ENCODE data around the gene RAB27B. TPM values are rescaled to one million over a fixed set of nuclear protein-coding genes. Genes with fewer than 3 reads are reported as not detected.

RAB27B gene
- total and polyA plus RNA-seq, 10 donors, result 0.26 to 6.6 (median 3.4) TPM

DNA sequence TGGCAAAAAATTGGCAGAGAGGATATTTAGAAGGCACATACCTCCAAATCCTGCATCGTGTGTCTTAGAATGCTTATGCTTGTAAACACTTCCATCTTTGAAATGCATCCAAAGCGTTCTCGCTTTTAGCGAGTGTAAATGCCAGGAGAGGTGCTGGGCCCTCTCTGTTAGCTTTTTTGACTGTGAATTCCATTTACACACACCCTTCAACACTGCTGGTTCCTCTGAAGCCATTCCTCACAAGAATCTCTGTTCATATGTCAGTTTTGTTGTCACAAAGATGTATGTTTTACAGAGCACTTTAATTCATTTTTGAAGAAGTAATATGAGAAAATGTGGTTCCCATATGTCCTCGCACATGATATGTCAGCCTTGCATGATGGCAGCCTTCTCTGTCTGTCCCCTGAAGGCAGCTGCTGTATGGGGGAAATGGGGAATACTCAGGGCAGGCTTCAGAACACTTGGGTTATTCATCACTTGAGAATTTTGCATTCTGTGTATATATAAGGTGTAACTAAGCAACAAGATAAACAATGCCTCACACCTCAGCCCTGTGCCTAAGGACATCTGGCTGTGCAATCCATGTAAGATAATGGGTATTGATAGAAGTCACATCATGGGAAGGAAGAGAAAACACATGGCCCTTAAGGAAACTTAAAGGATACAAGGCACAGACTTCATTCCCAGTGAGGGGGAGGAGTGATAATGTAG lies 52.3 kb downstream of the RAB27B start:
- no peak for DNase-seq
- no peaks in the 10 kb centered on the region for H3K4me1 ChIP-seq
- 61 to 91% (median 82%) methylated on average over 5 of the region's 5 CpGs for WGBS, 5 donors
- TF ChIP-seq, protein P1, sequence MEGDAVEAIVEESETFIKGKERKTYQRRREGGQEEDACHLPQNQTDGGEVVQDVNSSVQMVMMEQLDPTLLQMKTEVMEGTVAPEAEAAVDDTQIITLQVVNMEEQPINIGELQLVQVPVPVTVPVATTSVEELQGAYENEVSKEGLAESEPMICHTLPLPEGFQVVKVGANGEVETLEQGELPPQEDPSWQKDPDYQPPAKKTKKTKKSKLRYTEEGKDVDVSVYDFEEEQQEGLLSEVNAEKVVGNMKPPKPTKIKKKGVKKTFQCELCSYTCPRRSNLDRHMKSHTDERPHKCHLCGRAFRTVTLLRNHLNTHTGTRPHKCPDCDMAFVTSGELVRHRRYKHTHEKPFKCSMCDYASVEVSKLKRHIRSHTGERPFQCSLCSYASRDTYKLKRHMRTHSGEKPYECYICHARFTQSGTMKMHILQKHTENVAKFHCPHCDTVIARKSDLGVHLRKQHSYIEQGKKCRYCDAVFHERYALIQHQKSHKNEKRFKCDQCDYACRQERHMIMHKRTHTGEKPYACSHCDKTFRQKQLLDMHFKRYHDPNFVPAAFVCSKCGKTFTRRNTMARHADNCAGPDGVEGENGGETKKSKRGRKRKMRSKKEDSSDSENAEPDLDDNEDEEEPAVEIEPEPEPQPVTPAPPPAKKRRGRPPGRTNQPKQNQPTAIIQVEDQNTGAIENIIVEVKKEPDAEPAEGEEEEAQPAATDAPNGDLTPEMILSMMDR (IDR thresholded peaks at IDR 0.05 in 8 of 11, conservative IDR thresholded peaks at IDR 0.05 in 3 of 11), result no peak
- TF ChIP-seq POLR2A (IDR thresholded peaks at IDR 0.05) (no peak), POLR2AphosphoS5 (IDR thresholded peaks at IDR 0.05) (no peak)
- intact Hi-C loops (cut with DNase I; ENCODE audit: low total_unique reads), result no loop called here
- H3K36me3 ChIP-seq, result no peaks in the 10 kb centered on the region
- H3K27me3 ChIP-seq (replicated peaks in 1 of 7), result no peaks in the 10 kb centered on the region
- H3K9me3 ChIP-seq, result no peaks in the 10 kb centered on the region
- H3K4me3 ChIP-seq, result no peak overlapping the region
- no peak overlapping the region for H3K27ac ChIP-seq

DNA sequence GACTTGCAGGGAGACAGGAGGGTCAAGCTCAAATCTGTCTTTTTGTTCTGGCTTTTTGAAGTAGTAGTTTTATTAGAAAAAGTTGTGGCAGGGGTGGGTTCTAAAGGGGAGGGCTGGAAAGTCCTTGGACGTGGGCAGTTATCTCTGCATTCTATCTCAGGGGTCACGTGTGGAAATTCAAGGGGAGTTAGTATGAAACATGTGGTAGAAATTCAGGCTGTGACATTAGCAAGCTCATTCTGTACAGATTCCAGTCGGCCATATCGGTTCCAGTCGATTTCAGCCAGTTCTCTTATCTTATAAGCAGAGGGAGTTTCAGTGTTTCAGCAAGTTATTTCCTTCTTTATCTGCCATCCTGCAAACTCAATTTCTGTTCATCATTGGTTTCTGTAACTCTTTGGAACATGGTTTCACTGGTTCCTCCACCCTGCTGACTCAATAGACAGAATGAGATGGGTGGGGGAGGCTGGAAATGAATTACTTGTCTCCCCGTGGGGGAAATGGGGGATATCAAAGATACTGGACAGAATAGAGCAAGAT lies 53.0 kb downstream of the RAB27B start:
- no peaks in the 10 kb centered on the region for H3K9me3 ChIP-seq
- H3K4me1 ChIP-seq, result no peaks in the 10 kb centered on the region
- no peaks in the 10 kb centered on the region for H3K36me3 ChIP-seq
- no peak for DNase-seq
- no peaks in the 10 kb centered on the region for H3K27me3 ChIP-seq (replicated peaks in 1 of 7)
- TF ChIP-seq POLR2A (IDR thresholded peaks at IDR 0.05), result no peak
- TF ChIP-seq, protein P1 (IDR thresholded peaks at IDR 0.05 in 8 of 11, conservative IDR thresholded peaks at IDR 0.05 in 3 of 11), result no peak
- no peak for TF ChIP-seq POLR2AphosphoS5 (IDR thresholded peaks at IDR 0.05)
- intact Hi-C loops (cut with DNase I; ENCODE audit: low total_unique reads), result no loop called here
- WGBS, 5 donors, result 81 to 88% (median 87%) methylated on average over 6 of the region's 6 CpGs
- no peak overlapping the region for H3K27ac ChIP-seq
- no peak overlapping the region for H3K4me3 ChIP-seq

DNA sequence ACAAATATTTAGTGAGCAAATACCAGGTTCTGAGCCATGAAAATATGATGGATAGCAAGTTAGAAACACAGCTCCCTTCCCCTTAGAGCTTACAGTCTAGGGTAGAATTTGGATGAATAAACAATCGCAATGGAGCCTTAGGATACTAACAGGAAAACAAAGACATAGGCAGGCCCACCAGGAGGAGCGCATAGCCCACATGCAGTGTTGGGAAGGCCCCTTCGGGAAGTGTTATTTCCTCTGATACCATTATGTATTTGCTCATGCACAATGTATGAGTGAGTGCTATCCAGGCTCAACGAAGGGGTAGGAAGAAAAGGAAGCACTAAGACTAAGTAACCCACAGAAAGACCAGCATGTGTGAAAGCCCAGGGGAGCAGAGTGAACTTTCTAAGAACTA lies 54.0 kb downstream of the RAB27B start:
- Histone ChIP-seq H3K9me3 (no peaks in the 10 kb centered on the region), H3K27ac (no peak overlapping the region), H3K4me3 (no peak overlapping the region), H3K4me1 (no peaks in the 10 kb centered on the region), H3K36me3 (no peaks in the 10 kb centered on the region), H3K27me3 (replicated peaks in 1 of 7) (no peaks in the 10 kb centered on the region)
- no peak for TF ChIP-seq POLR2A (IDR thresholded peaks at IDR 0.05)
- TF ChIP-seq, protein P1 (IDR thresholded peaks at IDR 0.05 in 8 of 11, conservative IDR thresholded peaks at IDR 0.05 in 3 of 11), result no peak
- no peak for TF ChIP-seq POLR2AphosphoS5 (IDR thresholded peaks at IDR 0.05)
- WGBS, 5 donors, result 72 to 81% (median 78%) methylated on average over 4 of the region's 4 CpGs
- intact Hi-C loops (cut with DNase I; ENCODE audit: low total_unique reads), result no loop called here
- DNase-seq, result no peak

DNA sequence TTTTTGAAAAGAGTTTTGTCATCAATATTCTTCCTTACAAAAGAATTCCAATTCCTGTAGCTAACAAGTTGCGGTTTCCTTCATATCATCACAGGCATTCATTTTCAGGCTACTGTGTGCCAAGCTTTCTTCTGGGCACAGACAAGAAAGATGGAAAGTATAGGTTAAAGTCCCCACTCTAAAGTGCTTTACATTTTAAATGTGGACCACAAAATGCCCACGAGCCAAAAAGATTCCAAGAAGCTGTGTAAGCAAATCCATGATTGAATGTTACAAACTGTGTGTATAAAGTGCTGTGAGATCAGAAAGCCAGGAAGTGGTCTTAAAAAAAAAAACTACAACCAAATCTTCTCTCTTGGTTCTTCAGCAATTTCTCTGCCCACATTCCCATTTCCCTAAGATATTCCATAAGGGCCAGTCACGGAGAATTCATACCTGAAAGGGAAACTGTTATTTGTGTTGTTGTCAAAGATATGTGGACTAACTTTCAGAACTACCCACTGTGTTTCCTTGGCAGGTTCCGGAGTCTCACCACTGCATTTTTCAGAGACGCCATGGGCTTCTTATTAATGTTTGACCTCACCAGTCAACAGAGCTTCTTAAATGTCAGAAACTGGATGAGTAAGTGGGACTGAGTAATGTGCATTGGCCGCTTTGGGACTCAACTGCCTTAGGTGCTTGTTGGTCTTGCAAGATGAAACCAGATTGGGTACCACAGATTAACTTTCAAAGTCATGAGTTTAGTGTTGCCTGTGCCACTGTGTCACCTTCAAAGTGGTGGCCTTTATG lies 55.7 kb downstream of the RAB27B start:
- no peaks in the 10 kb centered on the region for H3K4me1 ChIP-seq
- H3K9me3 ChIP-seq, result no peaks in the 10 kb centered on the region
- intact Hi-C loops (cut with DNase I; ENCODE audit: low total_unique reads), result no loop called here
- no peaks in the 10 kb centered on the region for H3K36me3 ChIP-seq
- TF ChIP-seq POLR2A (IDR thresholded peaks at IDR 0.05) (no peak), POLR2AphosphoS5 (IDR thresholded peaks at IDR 0.05) (no peak)
- TF ChIP-seq, protein P1 (IDR thresholded peaks at IDR 0.05 in 8 of 11, conservative IDR thresholded peaks at IDR 0.05 in 3 of 11), result no peak
- no peak overlapping the region for H3K4me3 ChIP-seq
- no peak overlapping the region for H3K27ac ChIP-seq
- no peak for DNase-seq
- H3K27me3 ChIP-seq (replicated peaks in 1 of 7), result no peaks in the 10 kb centered on the region
- 84 to 90% (median 86%) methylated on average over 6 of the region's 6 CpGs for WGBS, 5 donors
